GM11168 (cell line): ENCODE results near the gene FCF1.

Source experiments
- in situ Hi-C: fragments of 300-500 bp; cut with MboI; formaldehyde crosslinking; loops from one replicate; pipeline ENCODE4 v1.12.0; 2022; ENCODE audit warnings: low sequenced_read_pairs; ENCODE audit not compliant: unreplicated experiment

The FCF1 gene, protein sequence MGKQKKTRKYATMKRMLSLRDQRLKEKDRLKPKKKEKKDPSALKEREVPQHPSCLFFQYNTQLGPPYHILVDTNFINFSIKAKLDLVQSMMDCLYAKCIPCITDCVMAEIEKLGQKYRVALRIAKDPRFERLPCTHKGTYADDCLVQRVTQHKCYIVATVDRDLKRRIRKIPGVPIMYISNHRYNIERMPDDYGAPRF

DNA sequence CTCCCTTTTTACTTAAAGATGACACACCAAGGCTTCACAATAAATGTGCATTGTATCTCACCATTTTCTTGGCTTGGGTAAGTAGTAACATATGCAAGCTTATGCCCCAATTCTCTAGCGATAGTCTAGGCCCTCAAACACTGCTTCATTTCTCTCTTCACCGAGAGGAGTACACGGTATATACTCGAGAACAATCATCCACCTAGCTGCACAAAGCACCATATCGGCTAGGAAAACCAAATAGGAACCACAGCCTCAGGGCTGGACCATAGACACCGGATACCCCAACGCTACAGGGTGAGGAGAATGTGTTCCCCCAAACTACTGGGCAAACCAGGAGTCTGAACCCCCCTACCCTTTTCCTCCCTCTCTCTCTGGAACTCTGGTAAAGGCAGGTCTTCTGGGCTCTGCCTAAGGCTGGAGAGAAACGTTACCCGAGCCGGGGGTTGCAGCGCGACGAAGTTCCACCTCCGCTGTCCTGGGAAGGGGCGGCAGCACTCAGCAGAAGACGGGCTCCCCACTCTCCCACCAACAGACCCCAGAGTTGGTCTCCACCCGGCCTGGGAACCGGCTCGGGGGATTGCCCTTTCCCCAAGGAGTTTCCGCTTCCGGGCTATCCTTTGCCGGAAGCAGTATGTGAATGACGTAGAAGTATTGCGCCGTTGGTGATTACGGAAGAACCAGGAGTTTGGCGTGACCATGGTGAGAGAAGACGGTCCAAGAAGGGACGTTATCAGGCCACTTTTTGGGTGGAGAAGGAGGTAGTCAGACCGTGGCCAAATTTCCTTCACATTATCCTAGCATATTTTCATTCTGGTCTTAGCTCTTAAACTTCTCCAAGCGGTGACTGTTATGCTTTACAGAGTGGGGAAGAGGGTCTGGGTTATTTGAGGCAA lies at the start of gene FCF1, which contains the start of gene AREL1:
Gene FCF1, plus strand, starts transcription at position 646 of the 896 bp plus-strand sequence. Its CDS starts 54 bp downstream, at position 700.
Gene AREL1, minus strand, starts transcription at position 582 of the 896 bp plus-strand sequence. CDS start 27,465 bp downstream, outside the sequence.
- in situ Hi-C loops, result no loop called here

- in situ Hi-C loops, result no loop called here
Observed at GRCh38 chr14:74663884-74664283, 49.1 kb upstream of the FCF1 start.

DNA sequence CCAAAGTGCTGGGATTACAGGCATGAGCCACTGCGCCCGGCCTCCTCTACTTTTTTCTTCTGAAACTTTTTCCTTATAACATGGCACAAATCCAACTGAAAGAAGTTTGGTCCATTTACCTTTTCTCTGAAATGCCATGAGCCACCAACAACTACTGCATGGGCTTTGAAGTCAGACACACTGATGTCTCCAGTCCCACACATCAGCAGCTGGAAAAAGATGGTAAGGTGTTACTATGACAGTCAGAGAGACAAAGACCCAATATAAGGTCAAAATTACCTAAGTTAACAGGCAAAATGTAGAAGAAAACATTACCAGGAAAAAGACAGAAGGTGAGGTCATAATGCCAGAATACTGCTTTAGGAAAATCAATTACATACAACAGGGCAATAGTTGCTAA lies 48.2 kb upstream of the FCF1 start:
- in situ Hi-C loops, result no loop called here

GRCh38 chr14:74667758-74668157 lies 45.2 kb upstream of the FCF1 start:
- in situ Hi-C loops, result no loop called here

DNA sequence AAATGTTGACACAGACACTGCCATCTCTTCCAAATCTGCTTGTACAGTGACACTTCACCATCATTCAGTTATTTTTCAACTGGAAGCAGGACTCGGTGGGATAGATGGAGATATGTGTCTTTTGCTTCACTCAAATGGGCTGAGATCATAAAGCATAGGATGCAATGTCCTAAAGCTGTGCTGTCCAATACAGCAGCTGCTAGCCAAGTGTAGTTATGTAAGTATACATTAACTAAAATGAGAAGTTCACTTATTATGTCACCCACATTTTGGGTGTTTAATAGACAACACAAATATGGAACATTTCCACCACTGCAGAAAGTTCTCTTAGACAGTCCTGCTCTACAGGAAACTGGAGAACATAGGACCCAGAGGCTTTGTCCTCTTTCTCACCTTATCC lies 43.7 kb upstream of the FCF1 start:
- in situ Hi-C loops, result no loop called here

DNA sequence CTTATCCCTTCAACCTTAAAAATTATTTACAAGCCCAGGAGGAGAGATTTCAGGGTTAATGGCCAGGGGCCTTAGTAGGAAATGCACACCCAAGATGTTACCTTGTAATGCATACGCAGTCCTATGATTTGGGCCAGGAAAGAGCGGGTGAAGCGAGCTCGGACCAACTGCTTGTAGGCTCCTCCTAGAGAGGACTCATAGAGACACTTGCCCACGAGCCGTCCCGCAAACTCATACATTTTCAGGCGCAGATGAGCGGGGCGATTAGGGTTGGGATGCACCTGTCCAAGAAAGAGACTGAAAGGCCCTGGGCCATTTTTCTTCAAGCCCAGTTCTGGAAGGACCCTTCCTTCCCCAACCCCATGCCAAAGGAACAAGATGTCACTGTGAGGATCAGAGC lies 43.1 kb upstream of the FCF1 start:
- in situ Hi-C loops, result no loop called here

- in situ Hi-C loops, result no loop called here
Observed at GRCh38 chr14:74670726-74671411, 42.1 kb upstream of the FCF1 start.

GRCh38 chr14:74671789-74672188 lies 41.2 kb upstream of the FCF1 start:
- in situ Hi-C loops, result no loop called here

- in situ Hi-C loops, result no loop called here
Observed at GRCh38 chr14:74673768-74674167, 39.2 kb upstream of the FCF1 start.

GRCh38 chr14:74675219-74675618 lies 37.7 kb upstream of the FCF1 start:
- in situ Hi-C loops, result no loop called here

DNA sequence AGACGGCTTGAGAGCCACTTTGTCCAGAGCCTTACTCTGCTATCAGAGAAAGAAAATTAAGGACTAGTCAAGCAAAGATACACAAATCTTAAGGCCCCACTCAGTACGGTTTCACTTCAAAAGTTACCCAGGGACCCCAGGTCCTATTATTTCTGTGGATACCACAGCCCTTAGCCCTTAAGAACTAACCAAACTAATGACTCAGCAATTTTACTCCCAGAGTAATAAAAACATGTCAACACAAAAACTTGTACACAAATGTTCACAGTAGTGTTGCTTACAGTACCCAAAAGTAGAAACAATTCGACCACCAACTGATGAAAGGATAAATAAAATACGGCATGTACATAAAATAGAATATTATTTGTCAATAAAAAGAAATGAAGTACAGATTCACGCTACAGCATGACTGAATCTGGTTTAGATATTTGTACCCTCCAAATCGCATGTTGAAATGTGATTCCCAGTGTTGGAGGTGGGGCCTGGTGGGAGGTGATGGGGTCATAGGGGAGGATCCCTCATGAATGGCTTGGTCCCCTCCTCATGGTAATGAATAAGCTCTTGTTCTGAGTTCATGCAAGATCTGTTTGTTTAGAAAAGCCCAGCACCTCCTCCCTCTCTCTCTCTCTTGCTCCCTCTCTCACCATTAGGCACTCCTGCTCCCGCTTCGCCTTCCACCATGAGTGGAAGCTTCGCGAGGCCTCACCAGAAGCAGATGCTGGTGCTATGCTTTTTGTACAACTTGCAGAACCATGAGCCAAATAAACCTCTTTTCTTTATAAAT lies 30.6 kb upstream of the FCF1 start:
- in situ Hi-C loops, result no loop called here

- in situ Hi-C loops, result no loop called here
Observed at GRCh38 chr14:74683406-74683805, 29.5 kb upstream of the FCF1 start.

DNA sequence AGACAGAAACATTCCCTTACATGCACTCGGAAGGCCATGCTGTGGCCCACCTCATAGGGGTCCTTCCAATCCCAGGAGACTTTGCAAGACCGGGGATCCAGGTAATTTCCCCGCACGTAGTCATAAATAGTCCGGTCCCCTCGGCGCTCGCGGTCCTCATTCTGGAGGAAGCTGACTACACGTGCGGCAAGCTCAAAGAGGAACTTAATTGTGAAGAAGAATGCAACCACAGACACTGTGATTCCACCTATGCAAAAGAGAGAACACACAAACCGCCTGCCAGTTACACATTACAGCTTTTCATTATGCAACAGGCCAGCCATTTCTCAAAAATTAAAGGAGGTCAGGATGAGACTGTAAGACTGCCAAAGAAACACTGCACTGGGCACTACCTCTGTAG lies 28.5 kb upstream of the FCF1 start:
- in situ Hi-C loops, result no loop called here

DNA sequence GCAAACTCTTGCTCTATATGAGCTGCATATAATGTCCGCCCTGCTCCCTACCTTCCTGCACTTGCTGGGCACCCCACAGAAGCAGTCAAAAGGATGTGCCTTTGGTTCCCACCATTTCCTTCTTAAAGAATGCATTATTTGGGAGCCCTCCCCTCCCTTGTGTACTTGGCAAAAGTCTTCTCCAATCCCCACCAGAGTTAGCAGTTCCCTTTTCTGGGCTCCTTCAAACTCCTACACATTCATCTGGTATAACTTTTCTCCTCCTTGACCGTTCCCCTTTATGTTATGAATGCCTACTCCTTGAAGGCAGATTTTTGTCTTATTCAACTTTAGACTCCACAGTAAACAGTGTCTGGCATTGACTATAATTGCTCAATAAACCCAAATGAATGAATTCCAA lies 27.9 kb upstream of the FCF1 start:
- in situ Hi-C loops, result no loop called here

- in situ Hi-C loops, result no loop called here
Observed at GRCh38 chr14:74685921-74686678, 26.8 kb upstream of the FCF1 start.

DNA sequence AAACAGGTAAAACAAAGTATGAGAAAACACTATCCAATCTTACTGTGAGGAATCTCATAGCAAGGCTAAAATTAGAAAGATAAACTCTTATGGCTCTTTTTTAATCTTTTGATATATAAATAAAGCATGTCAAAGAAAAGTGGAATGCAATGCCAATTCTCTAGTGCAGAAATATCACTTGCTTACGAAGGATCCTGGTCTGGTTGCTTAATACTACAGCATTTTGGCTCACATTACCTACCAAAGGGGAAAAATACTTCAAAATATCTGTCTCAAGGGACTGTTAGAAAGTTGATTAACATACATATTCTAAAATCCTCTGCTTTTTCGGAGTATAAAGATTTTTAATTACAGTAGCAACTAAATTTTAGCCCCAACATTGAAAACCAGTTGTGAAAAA lies 21.5 kb upstream of the FCF1 start:
- in situ Hi-C loops, result no loop called here

GRCh38 chr14:74693191-74693590 lies 19.8 kb upstream of the FCF1 start:
- in situ Hi-C loops, result no loop called here

GRCh38 chr14:74695406-74695805 lies 17.5 kb upstream of the FCF1 start:
- in situ Hi-C loops, result no loop called here

- in situ Hi-C loops, result no loop called here
Observed at GRCh38 chr14:74697011-74697410, 15.9 kb upstream of the FCF1 start.

DNA sequence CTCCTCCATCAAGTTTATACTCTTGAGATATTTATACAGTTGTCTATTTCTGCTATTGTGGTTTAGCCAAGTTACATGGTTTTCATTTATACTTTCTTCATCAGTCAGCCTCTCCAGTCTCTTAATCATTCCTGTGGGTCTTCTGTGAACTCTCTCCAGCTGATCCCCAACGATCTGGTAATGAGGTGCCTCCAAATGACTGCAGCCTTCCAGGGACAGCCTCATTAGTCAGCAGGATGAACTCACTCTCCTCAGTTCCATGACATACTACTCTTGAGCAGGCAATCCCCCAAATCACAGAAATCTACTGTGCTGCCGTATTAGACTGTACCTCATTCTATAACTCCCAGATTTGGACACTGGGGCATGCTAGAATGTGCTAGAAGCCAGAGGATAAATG lies 15.4 kb upstream of the FCF1 start:
- in situ Hi-C loops, result no loop called here
